Activated CD8-positive, alpha-beta T cell treated with anti-CD3 and anti-CD28 coated beads for 36 hours (primary cell): ENCODE results near the gene AHCYL2. TPM values are rescaled to one million over a fixed set of nuclear protein-coding genes. Genes with fewer than 3 reads are reported as not detected.
A peak's percentile ranks its signal among the peaks of the same experiment; 100 is the strongest.

ENCODE experiments used
- ATAC-seq: fragments of 200-7000 bp; cut with Tn5 transposase; one replicate; pipeline ENCODE4 v1.10.0; 2021; ENCODE audit warnings: mild to moderate bottlenecking, moderate library complexity
- CTCF ChIA-PET: fragments of 350-600 bp; sonication (Branson Sonifier 250); formaldehyde crosslinking; loops from one replicate; lab custom pipeline; 2021; ENCODE audit warnings: antibody characterized with exemption; lab: Charles Lee
- POLR2A ChIA-PET: fragments of 350-600 bp; sonication (Branson Sonifier 250); formaldehyde crosslinking; loops from one replicate; lab custom pipeline; 2021; ENCODE audit warnings: antibody characterized with exemption; lab: Charles Lee
- DNase-seq: peaks from one replicate; pipeline ENCODE4 v3.0.0-alpha.2; 2020
- H3K27ac Mint-ChIP-seq: one replicate; pipeline ENCODE4 v1.8.0; 2021; ENCODE audit warnings: mild to moderate bottlenecking, mixed read lengths
- H3K27me3 Mint-ChIP-seq: one replicate; pipeline ENCODE4 v1.8.0; 2021; ENCODE audit warnings: mixed read lengths
- H3K36me3 Mint-ChIP-seq: one replicate; pipeline ENCODE4 v1.8.0; 2021; ENCODE audit warnings: low read depth, mixed read lengths
- H3K4me1 Mint-ChIP-seq: one replicate; pipeline ENCODE4 v1.8.0; 2021; ENCODE audit warnings: low read depth, mixed read lengths
- H3K4me3 Mint-ChIP-seq: one replicate; pipeline ENCODE4 v1.8.0; 2021; ENCODE audit warnings: mild to moderate bottlenecking, moderate library complexity, mixed read lengths
- H3K9me3 Mint-ChIP-seq: one replicate; pipeline ENCODE4 v1.8.0; 2021; ENCODE audit warnings: mixed read lengths
- intact Hi-C: fragments of 100-400 bp; cut with micrococcal nuclease; formaldehyde crosslinking; loops from one replicate; pipeline ENCODE4 v1.10.0; 2022
- total RNA-seq, 2 experiments: library from RNA; stranded (reverse); gene quantifications; one replicate each; pipeline ENCODE4 v1.2.3, GENCODE V29; 2021
- TF ChIP-seq, protein P1 (sequence below): fragments of 200-600 bp; IDR thresholded peaks from one replicate; pipeline ENCODE4 v1.8.0; 2022; ENCODE audit warnings: antibody characterized with exemption, mild to moderate bottlenecking

Gene AHCYL2
- total RNA-seq, 2 experiments from 2014 or later: 8.1 to 9.6 TPM

DNA sequence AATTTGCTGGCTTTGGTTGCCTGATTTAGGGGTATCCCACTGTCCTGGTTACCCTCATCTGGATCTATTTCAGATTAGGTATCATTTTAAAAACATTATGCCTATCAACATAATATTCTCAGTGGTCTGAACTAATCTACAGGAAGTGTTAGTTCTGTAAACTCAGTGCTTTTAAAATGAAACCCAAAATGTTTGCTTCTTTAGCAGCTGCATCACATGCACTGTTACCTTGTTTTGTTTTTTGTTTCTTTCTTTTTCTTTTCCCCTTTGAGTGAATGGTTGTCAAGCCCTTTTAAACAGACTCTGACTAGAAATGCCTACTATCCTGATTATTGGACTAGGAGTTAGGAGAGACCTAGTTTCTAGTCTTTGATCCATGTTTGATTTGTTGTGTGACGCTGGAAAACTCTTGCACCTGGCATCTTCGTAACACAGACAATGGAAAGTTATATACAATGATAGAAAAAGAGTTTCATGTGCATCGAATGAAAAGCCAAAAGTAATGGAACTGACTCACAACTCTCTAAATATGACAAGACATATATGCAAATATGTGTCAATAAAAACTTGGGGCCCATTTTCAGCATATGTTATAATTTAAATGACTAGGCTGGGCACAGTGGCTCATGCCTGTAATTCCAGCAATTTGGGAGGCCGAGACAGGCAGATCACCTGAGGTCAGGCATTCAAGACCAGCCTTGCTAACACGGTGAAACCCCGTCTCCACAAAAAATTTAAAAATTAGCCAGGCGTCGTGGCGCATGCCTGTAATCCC, 157.1 kb downstream of the AHCYL2 start:
- H3K4me1 Mint-ChIP-seq: peaks cover 13% of the 10 kb centered on the region
- ATAC-seq (no peak), DNase-seq (no peak)
- H3K9me3 Mint-ChIP-seq: no peaks in the 10 kb centered on the region
- H3K27me3 Mint-ChIP-seq: no peaks in the 10 kb centered on the region
- TF ChIP-seq, protein P1, sequence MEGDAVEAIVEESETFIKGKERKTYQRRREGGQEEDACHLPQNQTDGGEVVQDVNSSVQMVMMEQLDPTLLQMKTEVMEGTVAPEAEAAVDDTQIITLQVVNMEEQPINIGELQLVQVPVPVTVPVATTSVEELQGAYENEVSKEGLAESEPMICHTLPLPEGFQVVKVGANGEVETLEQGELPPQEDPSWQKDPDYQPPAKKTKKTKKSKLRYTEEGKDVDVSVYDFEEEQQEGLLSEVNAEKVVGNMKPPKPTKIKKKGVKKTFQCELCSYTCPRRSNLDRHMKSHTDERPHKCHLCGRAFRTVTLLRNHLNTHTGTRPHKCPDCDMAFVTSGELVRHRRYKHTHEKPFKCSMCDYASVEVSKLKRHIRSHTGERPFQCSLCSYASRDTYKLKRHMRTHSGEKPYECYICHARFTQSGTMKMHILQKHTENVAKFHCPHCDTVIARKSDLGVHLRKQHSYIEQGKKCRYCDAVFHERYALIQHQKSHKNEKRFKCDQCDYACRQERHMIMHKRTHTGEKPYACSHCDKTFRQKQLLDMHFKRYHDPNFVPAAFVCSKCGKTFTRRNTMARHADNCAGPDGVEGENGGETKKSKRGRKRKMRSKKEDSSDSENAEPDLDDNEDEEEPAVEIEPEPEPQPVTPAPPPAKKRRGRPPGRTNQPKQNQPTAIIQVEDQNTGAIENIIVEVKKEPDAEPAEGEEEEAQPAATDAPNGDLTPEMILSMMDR: no peak
- ChIA-PET POLR2A (no interaction called here), CTCF (interaction anchor here (0.6 to 2.5 kb wide), 4 partner anchors 14 to 448 kb away, joined by 3 to 29 read pairs (median 4); no protein-coding TSS in a partner anchor)
- peaks cover 4% of the 10 kb centered on the region for H3K36me3 Mint-ChIP-seq
- intact Hi-C loops: no loop called here
- no peak overlapping the region for H3K27ac Mint-ChIP-seq
- no peak overlapping the region for H3K4me3 Mint-ChIP-seq

DNA sequence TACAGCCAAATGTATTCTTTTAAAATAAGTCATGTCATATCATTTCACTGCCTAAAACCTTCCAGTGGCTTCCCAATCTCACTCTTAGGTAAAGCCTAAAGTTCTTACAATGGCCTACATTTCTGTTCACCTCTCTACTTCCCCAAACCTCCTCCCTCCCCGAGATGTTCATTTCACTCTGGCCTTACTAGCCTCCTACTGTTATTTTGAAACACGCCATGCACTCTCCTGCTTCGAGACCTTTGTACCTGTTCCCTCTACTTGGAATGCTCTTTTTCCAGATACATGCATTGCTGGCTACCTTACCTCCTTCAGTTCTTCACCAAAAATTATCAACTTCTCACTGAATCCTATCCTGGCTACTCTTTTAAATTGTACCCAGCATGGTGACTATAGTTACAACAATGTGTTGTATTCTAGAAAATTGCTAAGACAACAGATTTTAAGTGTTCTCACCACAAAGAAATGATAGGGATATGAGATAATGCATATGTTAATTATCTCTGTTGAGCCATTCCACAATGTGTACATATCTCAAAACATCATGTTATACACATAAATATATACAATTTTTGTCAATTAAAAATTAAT, 158.8 kb downstream of the AHCYL2 start:
- POLR2A ChIA-PET: no interaction called here
- no peaks in the 10 kb centered on the region for H3K27me3 Mint-ChIP-seq
- ATAC-seq: no peak
- H3K4me1 Mint-ChIP-seq: peaks cover 6% of the 10 kb centered on the region
- intact Hi-C loops: no loop called here
- H3K9me3 Mint-ChIP-seq: no peaks in the 10 kb centered on the region
- CTCF ChIA-PET: no interaction called here
- TF ChIP-seq, protein P1: no peak
- H3K4me3 Mint-ChIP-seq: no peak overlapping the region
- H3K27ac Mint-ChIP-seq: no peak overlapping the region
- H3K36me3 Mint-ChIP-seq: peaks cover 4% of the 10 kb centered on the region
- DNase-seq: no peak

DNA sequence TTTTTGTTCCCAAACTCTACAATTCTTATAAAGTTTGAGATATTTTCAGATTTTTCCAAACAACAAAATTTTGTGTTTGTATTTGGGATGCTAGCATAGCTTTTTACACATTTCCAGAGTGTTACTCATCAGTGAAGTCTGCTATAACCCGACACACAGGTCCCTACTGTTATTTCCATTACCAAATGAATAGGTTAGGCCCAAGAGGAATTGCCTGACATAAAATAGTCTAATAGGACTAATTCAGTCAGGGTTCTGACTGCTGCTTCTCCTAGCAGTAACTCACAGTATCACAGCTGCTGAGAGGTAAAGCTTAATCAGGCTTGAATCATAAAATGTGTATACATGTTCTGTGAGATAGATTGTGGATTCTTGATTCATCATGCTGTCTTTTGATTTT, 160.3 kb downstream of the AHCYL2 start:
- intact Hi-C loops: no loop called here

DNA sequence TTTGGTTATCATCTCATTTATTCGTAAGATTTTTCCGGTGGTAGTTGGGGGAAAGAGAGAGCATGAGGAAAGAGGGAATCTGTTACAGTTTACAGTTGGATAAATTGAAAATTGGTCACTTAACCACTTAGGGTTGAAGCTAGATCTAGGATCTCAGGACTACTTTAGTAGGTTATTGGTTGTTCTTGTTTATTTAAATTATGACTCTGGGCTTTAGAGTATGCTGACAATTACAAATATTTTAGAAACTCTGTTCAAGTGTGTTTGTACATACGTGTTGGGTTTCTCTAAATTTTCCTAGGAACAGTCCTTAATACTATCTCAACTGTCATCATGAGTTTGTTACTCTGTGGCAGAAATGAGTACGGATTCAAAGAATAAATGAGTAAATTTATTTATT, 160.8 kb downstream of the AHCYL2 start:
- Mint-ChIP-seq H3K4me3 (no peak overlapping the region), H3K27ac (no peak overlapping the region), H3K9me3 (no peaks in the 10 kb centered on the region), H3K27me3 (no peaks in the 10 kb centered on the region), H3K4me1 (peaks cover 6% of the 10 kb centered on the region), H3K36me3 (peaks cover 8% of the 10 kb centered on the region)
- CTCF ChIA-PET: interaction anchor here (1.7 kb wide), 1 partner anchor 10 kb away, joined by 7 read pairs; no protein-coding TSS in a partner anchor
- ATAC-seq (no peak), DNase-seq (no peak)
- POLR2A ChIA-PET: interaction anchor here (1.0 kb wide), 1 partner anchor 8 kb away, joined by 3 read pairs; no protein-coding TSS in a partner anchor
- intact Hi-C loops: no loop called here
- TF ChIP-seq, protein P1: no peak

More for the DNA sequence above, 160.3 kb downstream of the AHCYL2 start:
- POLR2A ChIA-PET: interaction anchor here (1.0 kb wide), 1 partner anchor 7 kb away, joined by 3 read pairs; no protein-coding TSS in a partner anchor
- H3K4me3 Mint-ChIP-seq: no peak overlapping the region
- CTCF ChIA-PET: interaction anchor here (1.0 to 1.7 kb wide), 2 partner anchors 9 to 17 kb away, joined by 6 to 7 read pairs; no protein-coding TSS in a partner anchor
- ATAC-seq (no peak), DNase-seq (no peak)
- H3K27ac Mint-ChIP-seq: no peak overlapping the region
- peaks cover 6% of the 10 kb centered on the region for H3K4me1 Mint-ChIP-seq
- no peaks in the 10 kb centered on the region for H3K27me3 Mint-ChIP-seq
- peaks cover 4% of the 10 kb centered on the region for H3K36me3 Mint-ChIP-seq
- H3K9me3 Mint-ChIP-seq: no peaks in the 10 kb centered on the region
- TF ChIP-seq, protein P1: no peak

DNA sequence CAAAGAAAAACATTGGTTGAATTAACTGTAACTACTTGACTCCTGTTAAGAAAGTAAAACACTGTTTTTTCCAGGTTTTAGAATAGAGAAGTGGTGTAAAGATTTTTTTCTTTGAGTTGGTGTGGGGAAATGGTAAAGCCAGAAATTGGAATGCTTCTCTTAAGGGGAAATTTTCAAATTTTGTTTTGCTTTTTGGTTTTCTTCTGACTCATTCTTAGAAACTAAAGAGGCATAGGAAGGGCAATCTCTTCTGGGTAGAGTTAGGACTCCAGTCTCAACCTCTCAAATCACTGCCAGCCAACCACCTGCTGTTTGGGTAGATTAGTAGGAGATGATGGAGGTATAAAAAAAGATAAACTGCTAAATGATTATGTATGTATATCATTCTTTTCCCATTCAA, 161.7 kb downstream of the AHCYL2 start:
- Mint-ChIP-seq H3K36me3 (peaks cover 8% of the 10 kb centered on the region), H3K9me3 (no peaks in the 10 kb centered on the region), H3K27ac (no peak overlapping the region), H3K4me3 (no peak overlapping the region), H3K4me1 (peaks cover 6% of the 10 kb centered on the region), H3K27me3 (no peaks in the 10 kb centered on the region)
- intact Hi-C loops: no loop called here
- ATAC-seq (peak; percentile 56), DNase-seq (no peak)
- TF ChIP-seq, protein P1: no peak
- POLR2A ChIA-PET: no interaction called here
- CTCF ChIA-PET: interaction anchor here (1.1 to 4.1 kb wide), 3 partner anchors 9 to 19 kb away, joined by 3 to 40 read pairs (median 27); no protein-coding TSS in a partner anchor
